ENCODE results near the gene PHYHD1. TPM values are rescaled to one million over a fixed set of nuclear protein-coding genes. Genes with fewer than 3 reads are reported as not detected.
A peak's percentile ranks its signal among the peaks of the same experiment; 100 is the strongest.

The PHYHD1 gene
- total and polyA plus RNA-seq, 10 donors, result 7.2 to 22.3 (median 12.6) TPM

DNA sequence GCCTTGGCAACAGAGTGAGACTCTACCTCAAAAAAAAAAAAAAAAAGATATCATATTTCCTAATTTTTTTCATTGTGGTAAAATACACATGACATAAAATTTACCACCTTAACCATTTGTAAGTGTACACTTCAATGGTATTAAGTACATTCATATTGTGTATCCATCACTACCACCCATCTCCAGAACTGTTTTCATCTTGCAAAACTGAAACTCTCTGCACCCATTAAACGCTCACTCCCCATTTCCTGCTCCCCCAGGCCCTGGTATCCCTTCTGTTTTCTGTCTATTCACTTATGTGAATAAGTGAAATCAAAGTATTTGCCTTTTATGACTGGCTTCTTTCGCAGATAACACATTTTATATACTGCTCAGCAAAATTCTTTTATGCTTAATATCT is 26.0 kb upstream of the PHYHD1 start:
- peaks cover 0 to 96% (median 24%) of the 10 kb centered on the region in 6 donors for H3K36me3 ChIP-seq
- no peak for DNase-seq
- peaks cover 22 to 97% (median 50%) of the 10 kb centered on the region in 6 donors for H3K4me1 ChIP-seq
- H3K4me3 ChIP-seq, result no peak overlapping the region
- H3K27ac ChIP-seq, result peak overlapping the region in 3 of 8 donors; percentile 21 to 37 (median 29)
- TF ChIP-seq POLR2AphosphoS5 (IDR thresholded peaks at IDR 0.05), result no peak
- TF ChIP-seq, protein P1, sequence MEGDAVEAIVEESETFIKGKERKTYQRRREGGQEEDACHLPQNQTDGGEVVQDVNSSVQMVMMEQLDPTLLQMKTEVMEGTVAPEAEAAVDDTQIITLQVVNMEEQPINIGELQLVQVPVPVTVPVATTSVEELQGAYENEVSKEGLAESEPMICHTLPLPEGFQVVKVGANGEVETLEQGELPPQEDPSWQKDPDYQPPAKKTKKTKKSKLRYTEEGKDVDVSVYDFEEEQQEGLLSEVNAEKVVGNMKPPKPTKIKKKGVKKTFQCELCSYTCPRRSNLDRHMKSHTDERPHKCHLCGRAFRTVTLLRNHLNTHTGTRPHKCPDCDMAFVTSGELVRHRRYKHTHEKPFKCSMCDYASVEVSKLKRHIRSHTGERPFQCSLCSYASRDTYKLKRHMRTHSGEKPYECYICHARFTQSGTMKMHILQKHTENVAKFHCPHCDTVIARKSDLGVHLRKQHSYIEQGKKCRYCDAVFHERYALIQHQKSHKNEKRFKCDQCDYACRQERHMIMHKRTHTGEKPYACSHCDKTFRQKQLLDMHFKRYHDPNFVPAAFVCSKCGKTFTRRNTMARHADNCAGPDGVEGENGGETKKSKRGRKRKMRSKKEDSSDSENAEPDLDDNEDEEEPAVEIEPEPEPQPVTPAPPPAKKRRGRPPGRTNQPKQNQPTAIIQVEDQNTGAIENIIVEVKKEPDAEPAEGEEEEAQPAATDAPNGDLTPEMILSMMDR (IDR thresholded peaks at IDR 0.05 in 8 of 11, conservative IDR thresholded peaks at IDR 0.05 in 3 of 11), result no peak
- TF ChIP-seq POLR2A (IDR thresholded peaks at IDR 0.05), result no peak
- WGBS, 5 donors, result 58 to 69% (median 63%) methylated on average over 2 of the region's 2 CpGs
- H3K9me3 ChIP-seq, result no peaks in the 10 kb centered on the region
- intact Hi-C loops (cut with DNase I; ENCODE audit: low total_unique reads), result no loop called here
- H3K27me3 ChIP-seq (replicated peaks in 1 of 7), result no peaks in the 10 kb centered on the region

DNA sequence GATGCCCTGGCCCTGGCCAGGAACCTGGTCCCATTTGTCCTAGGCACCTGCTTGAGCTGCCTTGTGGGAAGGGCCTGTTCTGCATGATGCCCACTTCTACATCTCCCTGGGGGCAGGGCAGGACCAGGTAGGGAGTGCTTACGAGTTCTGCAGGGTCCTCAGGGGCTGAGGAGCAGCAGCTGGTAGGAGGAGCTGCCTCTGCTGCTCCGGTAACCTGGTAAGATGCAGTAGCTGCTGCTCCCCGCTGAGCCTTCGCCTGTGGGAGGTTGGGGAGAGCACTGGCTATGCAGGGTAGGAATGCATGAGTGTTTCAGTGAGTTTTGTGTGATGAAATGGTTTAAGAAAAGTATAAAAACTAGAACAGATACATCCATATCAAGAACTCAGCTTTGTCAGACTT is 25.2 kb upstream of the PHYHD1 start:
- Histone ChIP-seq H3K4me1 (peaks cover 30 to 100% (median 56%) of the 10 kb centered on the region in 6 donors), H3K9me3 (no peaks in the 10 kb centered on the region), H3K27me3 (replicated peaks in 1 of 7) (no peaks in the 10 kb centered on the region), H3K36me3 (peaks cover 0 to 88% (median 24%) of the 10 kb centered on the region in 6 donors), H3K27ac (peak overlapping the region in 3 of 8 donors; percentile 5 to 37 (median 14)), H3K4me3 (no peak overlapping the region)
- TF ChIP-seq, protein P1 (IDR thresholded peaks at IDR 0.05 in 8 of 11, conservative IDR thresholded peaks at IDR 0.05 in 3 of 11), result no peak
- TF ChIP-seq POLR2A (IDR thresholded peaks at IDR 0.05) (no peak), POLR2AphosphoS5 (IDR thresholded peaks at IDR 0.05) (peak in 1 of 3 donors; percentile 12)
- 72 to 89% (median 84%) methylated on average over 4 of the region's 4 CpGs for WGBS, 5 donors
- intact Hi-C loops (cut with DNase I; ENCODE audit: low total_unique reads), result no loop called here
- DNase-seq, result no peak

DNA sequence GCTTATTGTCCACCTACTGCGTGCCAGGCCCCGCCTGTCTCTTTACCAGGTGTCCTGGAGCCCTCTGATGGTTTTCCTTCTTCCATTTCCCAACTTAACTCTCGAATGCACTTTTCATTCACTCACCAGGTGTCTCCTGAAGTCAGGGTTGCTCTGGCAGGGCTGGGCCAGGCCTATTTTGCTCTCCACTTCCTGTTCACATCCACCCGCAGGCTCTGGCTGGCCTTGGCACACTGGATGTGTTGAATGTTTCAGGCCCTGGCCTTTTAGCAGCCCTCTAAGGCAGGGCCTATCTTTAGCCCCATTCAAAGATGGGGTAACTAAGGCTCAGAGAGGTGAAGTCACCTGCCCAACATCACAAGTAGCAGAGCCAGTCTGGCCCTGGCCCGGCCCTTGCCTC is 22.4 kb upstream of the PHYHD1 start:
- peaks cover 0 to 67% (median 20%) of the 10 kb centered on the region in 6 donors for H3K36me3 ChIP-seq
- H3K9me3 ChIP-seq, result no peaks in the 10 kb centered on the region
- TF ChIP-seq POLR2AphosphoS5 (IDR thresholded peaks at IDR 0.05) (peak in 2 of 3 donors; percentile 15 to 52), POLR2A (IDR thresholded peaks at IDR 0.05) (no peak)
- TF ChIP-seq, protein P1 (IDR thresholded peaks at IDR 0.05 in 8 of 11, conservative IDR thresholded peaks at IDR 0.05 in 3 of 11), result no peak
- DNase-seq, result no peak
- H3K4me3 ChIP-seq, result no peak overlapping the region
- 62 to 73% (median 63%) methylated on average over 5 of the region's 5 CpGs for WGBS, 5 donors
- intact Hi-C loops (cut with DNase I; ENCODE audit: low total_unique reads), result no loop called here
- no peaks in the 10 kb centered on the region for H3K27me3 ChIP-seq (replicated peaks in 1 of 7)
- H3K4me1 ChIP-seq, result peaks cover 42 to 100% (median 62%) of the 10 kb centered on the region in 6 donors
- H3K27ac ChIP-seq, result peak overlapping the region; percentile 4 to 93 (median 78)

DNA sequence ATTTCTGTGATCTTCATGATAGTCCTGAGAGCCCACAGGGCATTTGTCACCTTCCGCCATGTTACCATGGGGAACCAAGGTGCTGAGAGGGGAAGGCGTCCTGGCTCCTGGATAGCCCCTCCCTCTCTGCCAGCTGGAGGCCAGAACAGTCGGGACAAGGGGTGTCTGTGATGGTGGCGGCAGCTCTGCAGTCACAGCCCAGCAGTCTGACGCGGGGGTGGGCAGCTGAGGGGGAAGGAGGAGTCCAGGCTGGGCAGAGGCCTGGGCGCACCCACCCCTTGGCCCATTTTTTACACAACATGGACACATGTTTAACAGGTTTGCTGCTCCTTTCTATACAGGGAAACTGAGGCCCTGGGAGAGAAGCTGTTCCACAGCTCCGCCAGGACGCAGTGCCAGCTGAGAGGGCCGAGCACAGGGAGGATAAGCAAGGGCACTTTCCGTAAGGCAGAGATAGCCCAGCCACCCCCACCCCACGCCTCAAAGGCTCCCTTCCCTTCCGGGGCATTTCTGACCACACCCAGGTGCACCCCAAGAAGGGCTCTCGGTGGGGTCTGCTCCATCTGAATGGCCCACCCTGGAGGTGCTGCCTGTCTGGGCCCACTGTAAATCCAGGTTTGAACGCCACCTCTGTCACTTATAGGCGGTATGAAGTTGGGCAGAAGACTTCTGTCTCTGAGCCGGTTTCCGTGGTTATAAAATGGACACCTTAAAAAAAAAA is 21.8 kb upstream of the PHYHD1 start:
- TF ChIP-seq, protein P1 (IDR thresholded peaks at IDR 0.05 in 8 of 11, conservative IDR thresholded peaks at IDR 0.05 in 3 of 11), result no peak
- no peak for TF ChIP-seq POLR2A (IDR thresholded peaks at IDR 0.05)
- peak in 1 of 3 donors; percentile 27 for TF ChIP-seq POLR2AphosphoS5 (IDR thresholded peaks at IDR 0.05)
- intact Hi-C loops (cut with DNase I; ENCODE audit: low total_unique reads), result no loop called here
- Histone ChIP-seq H3K4me3 (no peak overlapping the region), H3K9me3 (no peaks in the 10 kb centered on the region), H3K36me3 (peaks cover 0 to 60% (median 20%) of the 10 kb centered on the region in 6 donors), H3K4me1 (peaks cover 42 to 100% (median 64%) of the 10 kb centered on the region in 6 donors), H3K27ac (peak overlapping the region; percentile 4 to 93 (median 78)), H3K27me3 (replicated peaks in 1 of 7) (no peaks in the 10 kb centered on the region)
- WGBS, 5 donors, result 62 to 73% (median 70%) methylated on average over 14 to 18 of the region's 18 CpGs
- no peak for DNase-seq

Data from spleen (tissue), 11 donors.